ENCODE data around the gene GPR158. TPM values are rescaled to one million over a fixed set of nuclear protein-coding genes. Genes with fewer than 3 reads are reported as not detected.

The GPR158 gene
- total RNA-seq, 1 experiment from 2014 or later = 12.2 TPM

DNA sequence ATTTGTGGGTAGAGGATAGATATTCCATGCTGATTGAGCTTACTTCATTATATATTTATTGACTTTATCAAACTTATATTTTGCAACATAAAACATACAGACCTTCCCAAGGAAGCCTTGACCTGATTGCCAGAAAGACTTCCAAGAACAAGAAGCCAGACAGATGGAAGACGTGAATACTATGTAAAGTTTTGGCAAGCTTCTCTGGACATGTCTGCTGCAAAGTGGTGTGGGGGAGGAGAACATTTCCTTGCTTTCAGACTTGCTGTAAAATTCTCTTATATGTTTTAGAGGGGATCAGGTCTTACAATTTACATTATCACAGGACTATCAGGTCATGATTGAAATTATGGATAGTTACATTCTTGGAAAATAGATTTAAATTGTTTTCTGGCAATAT, 23.4 kb downstream of the GPR158 start:
- no peak overlapping the region for H3K27ac ChIP-seq
- intact Hi-C loops (cut with micrococcal nuclease; ENCODE audit: unreplicated experiment) = no loop called here
- H3K36me3 ChIP-seq (ENCODE audit: low read depth) = no peaks in the 10 kb centered on the region
- no peak overlapping the region for H2AFZ ChIP-seq
- H3K9me2 ChIP-seq (ENCODE audit: insufficient read depth) = no peaks in the 10 kb centered on the region
- TF ChIP-seq, protein P1, sequence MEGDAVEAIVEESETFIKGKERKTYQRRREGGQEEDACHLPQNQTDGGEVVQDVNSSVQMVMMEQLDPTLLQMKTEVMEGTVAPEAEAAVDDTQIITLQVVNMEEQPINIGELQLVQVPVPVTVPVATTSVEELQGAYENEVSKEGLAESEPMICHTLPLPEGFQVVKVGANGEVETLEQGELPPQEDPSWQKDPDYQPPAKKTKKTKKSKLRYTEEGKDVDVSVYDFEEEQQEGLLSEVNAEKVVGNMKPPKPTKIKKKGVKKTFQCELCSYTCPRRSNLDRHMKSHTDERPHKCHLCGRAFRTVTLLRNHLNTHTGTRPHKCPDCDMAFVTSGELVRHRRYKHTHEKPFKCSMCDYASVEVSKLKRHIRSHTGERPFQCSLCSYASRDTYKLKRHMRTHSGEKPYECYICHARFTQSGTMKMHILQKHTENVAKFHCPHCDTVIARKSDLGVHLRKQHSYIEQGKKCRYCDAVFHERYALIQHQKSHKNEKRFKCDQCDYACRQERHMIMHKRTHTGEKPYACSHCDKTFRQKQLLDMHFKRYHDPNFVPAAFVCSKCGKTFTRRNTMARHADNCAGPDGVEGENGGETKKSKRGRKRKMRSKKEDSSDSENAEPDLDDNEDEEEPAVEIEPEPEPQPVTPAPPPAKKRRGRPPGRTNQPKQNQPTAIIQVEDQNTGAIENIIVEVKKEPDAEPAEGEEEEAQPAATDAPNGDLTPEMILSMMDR (conservative IDR thresholded peaks at IDR 0.05) = no peak
- no peak for TF ChIP-seq EZH2 (IDR thresholded peaks at IDR 0.05; ENCODE audit: low read depth)
- H3K4me2 ChIP-seq = no peak overlapping the region
- no peaks in the 10 kb centered on the region for H3K79me2 ChIP-seq (ENCODE audit: low read depth)
- no peaks in the 10 kb centered on the region for H3F3A ChIP-seq (ENCODE audit: insufficient read depth, low read depth)
- no TSS peak for BruUV-seq (replicated peaks)
- H4K20me1 ChIP-seq (ENCODE audit: insufficient read depth) = no peaks in the 10 kb centered on the region
- H3K27me3 ChIP-seq (ENCODE audit: insufficient read depth, low read depth) = no peaks in the 10 kb centered on the region
- H3K4me1 ChIP-seq (replicated peaks; ENCODE audit: insufficient read depth) = no peaks in the 10 kb centered on the region
- H3K9me3 ChIP-seq (ENCODE audit: insufficient read depth, low read depth) = no peaks in the 10 kb centered on the region
- H3K4me3 ChIP-seq = no peak overlapping the region
- ChIA-PET CTCF (no interaction called here), POLR2A (ENCODE audit: unreplicated experiment) (no interaction called here)
- no peak for DNase-seq

DNA sequence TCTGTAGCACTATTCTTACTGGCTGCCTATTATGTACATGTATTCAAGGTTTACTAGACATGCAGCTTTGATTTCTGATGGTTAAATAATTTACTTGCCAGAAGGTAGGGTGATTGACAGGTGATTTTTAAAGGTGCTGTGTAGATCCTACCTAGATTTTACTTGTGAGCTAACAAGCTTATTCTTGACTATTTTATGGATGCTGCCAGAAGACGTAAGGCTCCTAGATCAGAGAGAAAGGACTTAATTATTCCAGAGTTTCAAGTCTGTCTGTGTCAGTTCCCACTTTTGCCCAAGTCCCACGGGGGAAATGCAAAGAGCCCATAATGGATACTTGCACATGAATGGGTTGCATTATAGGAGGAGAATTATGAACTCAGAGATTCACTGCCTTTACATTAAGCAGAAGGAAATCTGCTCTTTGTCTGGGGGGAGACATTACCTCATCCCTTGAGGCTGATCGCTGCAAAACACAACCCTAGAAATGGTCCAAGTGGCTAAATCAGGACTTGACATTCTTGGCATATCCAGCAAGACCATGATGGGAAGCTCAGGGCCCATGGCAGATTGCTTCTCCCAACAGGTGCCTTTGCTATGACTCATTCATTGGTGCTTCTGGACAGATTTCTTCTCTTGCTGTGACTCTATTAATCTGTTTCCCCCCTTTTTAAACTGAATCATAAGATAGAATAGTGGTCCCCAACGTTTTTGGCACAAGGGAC, 32.1 kb downstream of the GPR158 start:
- DNase-seq = no peak
- H3K4me3 ChIP-seq = no peak overlapping the region
- no peaks in the 10 kb centered on the region for H3K27me3 ChIP-seq (ENCODE audit: insufficient read depth, low read depth)
- ChIA-PET CTCF (no interaction called here), POLR2A (ENCODE audit: unreplicated experiment) (no interaction called here)
- intact Hi-C loops (cut with micrococcal nuclease; ENCODE audit: unreplicated experiment) = no loop called here
- H3K9me2 ChIP-seq (ENCODE audit: insufficient read depth) = no peaks in the 10 kb centered on the region
- TF ChIP-seq, protein P1 (conservative IDR thresholded peaks at IDR 0.05) = no peak
- TF ChIP-seq EZH2 (IDR thresholded peaks at IDR 0.05; ENCODE audit: low read depth) = no peak
- H3K79me2 ChIP-seq (ENCODE audit: low read depth) = no peaks in the 10 kb centered on the region
- no peak overlapping the region for H3K27ac ChIP-seq
- no peak overlapping the region for H3K4me2 ChIP-seq
- no peaks in the 10 kb centered on the region for H3K9me3 ChIP-seq (ENCODE audit: insufficient read depth, low read depth)
- no peak overlapping the region for H2AFZ ChIP-seq
- no TSS peak for BruUV-seq (replicated peaks)
- no peaks in the 10 kb centered on the region for H3K36me3 ChIP-seq (ENCODE audit: low read depth)
- no peaks in the 10 kb centered on the region for H3F3A ChIP-seq (ENCODE audit: insufficient read depth, low read depth)
- H4K20me1 ChIP-seq (ENCODE audit: insufficient read depth) = no peaks in the 10 kb centered on the region
- H3K4me1 ChIP-seq (replicated peaks; ENCODE audit: insufficient read depth) = no peaks in the 10 kb centered on the region

DNA sequence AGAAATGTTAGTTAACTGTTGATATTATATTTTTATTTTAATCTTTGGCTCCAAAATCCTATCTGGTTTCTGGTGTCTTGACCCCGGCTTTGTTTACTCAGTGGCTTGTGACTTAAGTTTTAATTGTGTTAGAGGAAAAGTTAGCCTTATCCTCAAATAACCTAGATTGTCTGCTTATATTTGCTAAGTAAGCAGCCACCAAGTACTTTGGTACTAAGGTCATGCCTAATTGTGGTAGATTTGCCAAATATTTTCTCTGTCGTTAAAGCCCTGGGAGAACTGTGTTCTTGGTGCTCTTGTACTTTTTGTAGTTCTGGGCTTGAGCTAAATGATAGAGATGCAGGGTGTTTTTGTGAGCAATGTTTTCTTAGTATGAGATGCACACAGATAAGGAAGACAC, 34.8 kb downstream of the GPR158 start:
- Histone ChIP-seq H3K36me3 (ENCODE audit: low read depth) (no peaks in the 10 kb centered on the region), H3K79me2 (ENCODE audit: low read depth) (no peaks in the 10 kb centered on the region), H3K4me3 (no peak overlapping the region), H4K20me1 (ENCODE audit: insufficient read depth) (no peaks in the 10 kb centered on the region), H3K9me2 (ENCODE audit: insufficient read depth) (no peaks in the 10 kb centered on the region), H3K4me2 (no peak overlapping the region), H2AFZ (no peak overlapping the region), H3F3A (ENCODE audit: insufficient read depth, low read depth) (no peaks in the 10 kb centered on the region), H3K9me3 (ENCODE audit: insufficient read depth, low read depth) (no peaks in the 10 kb centered on the region), H3K4me1 (replicated peaks; ENCODE audit: insufficient read depth) (no peaks in the 10 kb centered on the region), H3K27me3 (ENCODE audit: insufficient read depth, low read depth) (no peaks in the 10 kb centered on the region), H3K27ac (no peak overlapping the region)
- BruUV-seq (replicated peaks) = no TSS peak
- CTCF ChIA-PET = no interaction called here
- intact Hi-C loops (cut with micrococcal nuclease; ENCODE audit: unreplicated experiment) = no loop called here
- POLR2A ChIA-PET (ENCODE audit: unreplicated experiment) = no interaction called here
- DNase-seq = no peak
- TF ChIP-seq, protein P1 (conservative IDR thresholded peaks at IDR 0.05) = no peak
- TF ChIP-seq EZH2 (IDR thresholded peaks at IDR 0.05; ENCODE audit: low read depth) = no peak
